Measurements from ENCODE around the gene ASIC5.

- TF ChIP-seq POLR2AphosphoS5 (IDR thresholded peaks at IDR 0.05) (no peak), CTCF (IDR thresholded peaks at IDR 0.05) (no peak), POLR2A (IDR thresholded peaks at IDR 0.05) (no peak)
Measured at GRCh38 chr4:155811083-155811482, 55.0 kb downstream of the ASIC5 start.

Measured in prostate gland (tissue), 2 donors.